HG02642 (cell line): Measurements from ENCODE around the gene MSTO1.
A peak's percentile ranks its signal among the peaks of the same experiment; 100 is the strongest.
"Not testable (repeated sequence)": the region's sequence is repeated elsewhere in the genome, so short reads cannot be mapped to it uniquely, and the experiment has no call there.

Experiments
- ATAC-seq: cut with Tn5 transposase; IDR thresholded peaks from one replicate; pipeline ENCODE4 v1.9.1; 2021; ENCODE audit warnings: mild to moderate bottlenecking; ENCODE audit not compliant: unreplicated experiment, poor library complexity

MSTO1 gene

GRCh38 chr1:155609515-155610256, at the start of gene MSTO1:
MSTO1 (plus strand) TSS chr1:155610218; CDS start chr1:155610249, 31 bp downstream.
- peak; percentile 94 for ATAC-seq

GRCh38 chr1:155561779-155562580, 48.0 kb upstream of the MSTO1 start:
- peak; percentile 27 for ATAC-seq

- ATAC-seq: peak; percentile 78
These were observed 47.2 kb upstream of the MSTO1 start, which contains the start of gene ASH1L for GRCh38 chr1:155562581-155563376. ASH1L (minus strand) TSS chr1:155562803; CDS start chr1:155521519, 41,284 bp downstream.

- ATAC-seq: not testable (repeated sequence)
These were observed 46.5 kb upstream of the MSTO1 start for GRCh38 chr1:155563377-155564022.

- ATAC-seq: no peak
These were observed 39.9 kb upstream of the MSTO1 start for GRCh38 chr1:155569988-155570592.

- ATAC-seq: no peak
These were observed 39.4 kb upstream of the MSTO1 start for GRCh38 chr1:155570593-155570990.

- no peak for ATAC-seq
These were observed 35.9 kb upstream of the MSTO1 start for GRCh38 chr1:155574077-155574476.

- not testable (repeated sequence) for ATAC-seq
These were observed 34.4 kb upstream of the MSTO1 start for GRCh38 chr1:155575608-155576007.

GRCh38 chr1:155583846-155584245, 26.2 kb upstream of the MSTO1 start:
- not testable (repeated sequence) for ATAC-seq

GRCh38 chr1:155589282-155589681, 20.7 kb upstream of the MSTO1 start:
- ATAC-seq: not testable (repeated sequence)

GRCh38 chr1:155590516-155591247, 19.3 kb upstream of the MSTO1 start:
- not testable (repeated sequence) for ATAC-seq

GRCh38 chr1:155591770-155592169, 18.2 kb upstream of the MSTO1 start:
- ATAC-seq: no peak

- not testable (repeated sequence) for ATAC-seq
These were observed 14.0 kb upstream of the MSTO1 start for GRCh38 chr1:155595877-155596474.

GRCh38 chr1:155596864-155597263, 13.2 kb upstream of the MSTO1 start:
- ATAC-seq: no peak

GRCh38 chr1:155598842-155599331, 11.1 kb upstream of the MSTO1 start:
- no peak for ATAC-seq

GRCh38 chr1:155599828-155600572, 10.0 kb upstream of the MSTO1 start:
- ATAC-seq: not testable (repeated sequence)

GRCh38 chr1:155607708-155608107, 2.3 kb upstream of the MSTO1 start:
- ATAC-seq: no peak

GRCh38 chr1:155608888-155609225, 1.2 kb upstream of the MSTO1 start:
- no peak for ATAC-seq
